Lung (tissue), 12 donors: Measurements from ENCODE around the gene BORCS6. TPM values are rescaled to one million over a fixed set of nuclear protein-coding genes. Genes with fewer than 3 reads are reported as not detected.
A peak's percentile ranks its signal among the peaks of the same experiment; 100 is the strongest.

Experiments used
- ATAC-seq: fragments of 200-7000 bp; cut with Tn5 transposase; one replicate; pipeline ENCODE4 v1.9.1; 2020; ENCODE audit warnings: moderate number of reproducible peaks; ENCODE audit not compliant: insufficient read depth, low FRiP score
- DNase-seq, 3 donors: peaks; one replicate each; pipeline ENCODE4 v3.0.0-alpha.2; 2013 to 2017
- H3K27ac ChIP-seq, 2 donors: one replicate each; pipeline ENCODE4 v1.5.1; 2013; ENCODE audit warnings: mild to moderate bottlenecking in 2 of 2, moderate library complexity in 2 of 2, control low read depth in 1 of 2, inconsistent platforms in 1 of 2, low read depth in 1 of 2, low read length in 1 of 2
- H3K27me3 ChIP-seq, 3 donors: one replicate each; pipeline ENCODE4 v1.5.1; 2013; ENCODE audit warnings: low read length in 2 of 3; ENCODE audit not compliant: control insufficient read depth in 3 of 3, insufficient read depth in 3 of 3
- H3K36me3 ChIP-seq, 4 donors: one replicate each; pipeline ENCODE4 v1.5.1; 2013; ENCODE audit warnings: low read length in 4 of 4, mild to moderate bottlenecking in 1 of 4, moderate library complexity in 1 of 4; ENCODE audit not compliant: control insufficient read depth in 4 of 4, insufficient read depth in 4 of 4
- H3K4me1 ChIP-seq, 5 donors: one replicate each; pipeline ENCODE4 v1.5.1; 2013; ENCODE audit warnings: low read length in 5 of 5, mild to moderate bottlenecking in 2 of 5, moderate library complexity in 1 of 5; ENCODE audit not compliant: control insufficient read depth in 5 of 5, insufficient read depth in 5 of 5
- H3K4me3 ChIP-seq: one replicate; pipeline ENCODE4 v1.5.1; 2013; ENCODE audit warnings: mild to moderate bottlenecking, control low read depth, moderate library complexity
- H3K9ac ChIP-seq, 2 donors: one replicate each; pipeline ENCODE4 v1.5.1; 2013; ENCODE audit warnings: low read length in 2 of 2, control low read depth in 1 of 2; ENCODE audit not compliant: insufficient read depth in 1 of 2
- H3K9me3 ChIP-seq, 4 donors: one replicate each; pipeline ENCODE4 v1.5.1; 2013; ENCODE audit warnings: low read length in 3 of 4, mild to moderate bottlenecking in 1 of 4, moderate library complexity in 1 of 4; ENCODE audit not compliant: control insufficient read depth in 4 of 4, insufficient read depth in 3 of 4
- WGBS, 2 donors: extraction: QIAGEN DNeasy Blood & Tissue Kit; methylation state at CpG; one replicate each; pipeline ENCODE4 v1.1.7; 2013; 5-methylcytosine and 5-hydroxymethylcytosine counted together
- polyA plus RNA-seq, 2 donors: library from polyadenylated mRNA; stranded (reverse); fragments of 200-250 nt; gene quantifications; one replicate each; pipeline ENCODE4 v1.2.1, GENCODE V29; 2013
- total RNA-seq, 2 donors: library from RNA; depleted of rRNA in 1 of 2; stranded (reverse); fragments of >200 nt in 1 of 2; gene quantifications; one replicate each; pipeline ENCODE4 v1.2.1, GENCODE V29; 2014 to 2021
- TF ChIP-seq, protein P1 (sequence below): IDR thresholded peaks from 2 replicates; pipeline ENCODE4 v1.5.1; 2012; ENCODE audit warnings: mild to moderate bottlenecking; ENCODE audit errors: control extremely low read depth, extremely low read depth
- donor health status: control.
- donor health status: control.
- donor health status: Bipolar disorder and iron deficiency.
- donor health status: healthy.
- donor health status: DM: yes; HTN: yes; CAD: no.

BORCS6 gene
- total and polyA plus RNA-seq, 4 donors, result 5.3 to 10.8 (median 8.0) TPM

DNA sequence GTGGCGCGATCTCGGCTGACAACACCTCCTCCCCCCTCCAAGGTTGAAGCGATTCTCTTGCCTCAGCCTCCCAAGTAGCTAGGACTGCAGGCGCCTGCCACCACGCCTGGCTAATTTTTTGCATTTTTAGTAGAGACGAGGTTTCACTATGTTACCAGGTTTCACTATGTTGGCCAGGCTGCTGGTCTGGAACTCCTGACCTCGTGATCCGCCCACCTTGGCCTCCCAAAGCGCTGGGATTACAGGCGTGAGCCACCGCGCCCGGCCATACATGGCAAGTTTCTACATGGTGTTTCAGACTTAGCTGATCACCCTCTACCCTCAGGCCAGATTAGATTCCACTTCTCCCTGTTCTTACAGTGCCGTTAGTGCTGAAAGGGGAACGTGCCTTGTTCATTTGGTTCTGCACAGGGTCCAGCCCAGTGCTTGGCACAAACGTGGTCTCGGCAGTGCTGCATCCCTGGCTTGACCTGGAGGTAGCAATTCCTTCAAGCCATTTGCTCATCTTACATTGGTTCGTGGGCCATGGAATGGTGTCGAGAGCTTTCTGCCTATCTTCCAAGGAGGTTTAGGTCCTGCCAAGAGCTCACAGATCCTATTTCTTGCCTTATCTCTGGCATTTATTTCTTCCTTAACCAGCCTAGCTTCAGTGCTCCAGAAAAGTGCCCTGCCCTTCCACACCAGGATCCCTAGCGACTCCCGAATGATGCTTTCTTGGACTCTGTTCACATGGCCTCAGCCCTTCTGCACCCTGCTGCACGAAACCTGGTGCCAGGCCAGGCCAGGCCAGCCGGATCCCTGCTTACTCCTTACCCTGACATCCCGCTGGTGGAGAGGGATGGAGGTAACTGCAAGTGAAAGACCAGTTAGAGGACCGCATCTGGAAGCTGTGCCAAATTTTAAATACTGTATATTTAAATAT, 35.2 kb upstream of the BORCS6 start:
- no peak for ATAC-seq
- peaks cover 2 to 23% (median 5%) of the 10 kb centered on the region in 5 donors for H3K4me1 ChIP-seq
- 94 to 95% methylated on average over 26 of the region's 26 CpGs for WGBS, 2 donors
- TF ChIP-seq, protein P1, sequence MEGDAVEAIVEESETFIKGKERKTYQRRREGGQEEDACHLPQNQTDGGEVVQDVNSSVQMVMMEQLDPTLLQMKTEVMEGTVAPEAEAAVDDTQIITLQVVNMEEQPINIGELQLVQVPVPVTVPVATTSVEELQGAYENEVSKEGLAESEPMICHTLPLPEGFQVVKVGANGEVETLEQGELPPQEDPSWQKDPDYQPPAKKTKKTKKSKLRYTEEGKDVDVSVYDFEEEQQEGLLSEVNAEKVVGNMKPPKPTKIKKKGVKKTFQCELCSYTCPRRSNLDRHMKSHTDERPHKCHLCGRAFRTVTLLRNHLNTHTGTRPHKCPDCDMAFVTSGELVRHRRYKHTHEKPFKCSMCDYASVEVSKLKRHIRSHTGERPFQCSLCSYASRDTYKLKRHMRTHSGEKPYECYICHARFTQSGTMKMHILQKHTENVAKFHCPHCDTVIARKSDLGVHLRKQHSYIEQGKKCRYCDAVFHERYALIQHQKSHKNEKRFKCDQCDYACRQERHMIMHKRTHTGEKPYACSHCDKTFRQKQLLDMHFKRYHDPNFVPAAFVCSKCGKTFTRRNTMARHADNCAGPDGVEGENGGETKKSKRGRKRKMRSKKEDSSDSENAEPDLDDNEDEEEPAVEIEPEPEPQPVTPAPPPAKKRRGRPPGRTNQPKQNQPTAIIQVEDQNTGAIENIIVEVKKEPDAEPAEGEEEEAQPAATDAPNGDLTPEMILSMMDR, result no peak
- no peak overlapping the region for H3K9ac ChIP-seq
- H3K36me3 ChIP-seq, result peaks cover 11 to 28% (median 14%) of the 10 kb centered on the region in 4 donors
- no peaks in the 10 kb centered on the region for H3K9me3 ChIP-seq
- DNase-seq, result no peak
- no peak overlapping the region for H3K27ac ChIP-seq
- H3K4me3 ChIP-seq, result no peak overlapping the region
- no peaks in the 10 kb centered on the region for H3K27me3 ChIP-seq

DNA sequence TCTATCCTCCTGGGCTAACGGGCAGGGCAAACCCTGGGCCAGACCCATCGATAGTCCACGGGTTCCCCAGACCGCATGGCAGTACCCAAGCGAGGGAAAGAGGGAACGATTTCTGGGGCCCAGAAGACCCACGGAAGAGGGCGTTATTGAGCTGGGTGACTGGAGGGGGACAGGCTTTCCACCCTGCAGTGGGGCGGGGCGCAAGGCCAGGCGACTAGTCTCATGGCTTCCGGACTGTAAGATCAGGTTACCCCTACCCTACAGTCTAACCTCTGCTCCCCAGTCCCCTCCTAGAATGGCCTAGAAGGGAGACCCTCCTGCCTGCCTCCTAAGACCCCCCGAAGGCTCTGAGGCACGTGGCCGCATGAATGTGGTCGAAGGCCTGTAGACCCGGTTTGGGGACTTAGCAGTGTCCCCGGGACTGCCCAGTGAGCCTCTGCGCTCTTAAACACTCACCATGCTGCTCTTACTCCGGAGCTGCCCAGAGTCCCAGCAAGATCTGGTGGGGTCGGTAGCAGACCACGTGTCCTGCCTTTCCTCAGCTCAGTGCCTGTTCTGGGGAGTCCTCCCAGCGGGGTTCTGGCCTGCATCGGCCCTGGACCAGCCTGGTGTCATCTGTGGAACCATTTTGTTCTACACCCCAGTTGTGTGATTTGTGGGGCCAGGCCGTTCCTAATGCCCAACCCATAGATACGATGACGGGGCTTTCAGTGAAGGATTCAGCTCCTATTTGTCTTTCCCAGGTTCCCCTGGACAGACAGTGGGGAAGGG, 33.6 kb upstream of the BORCS6 start:
- H3K27me3 ChIP-seq, result no peaks in the 10 kb centered on the region
- 11% methylated on average over 27 of the region's 27 CpGs for WGBS, 2 donors
- DNase-seq, result peak; percentile 72 to 77 (median 72)
- peak overlapping the region; percentile 96 to 98 for H3K27ac ChIP-seq
- no peak for ATAC-seq
- peak overlapping the region; percentile 27 for H3K4me3 ChIP-seq
- H3K9me3 ChIP-seq, result no peaks in the 10 kb centered on the region
- H3K9ac ChIP-seq, result peak overlapping the region; percentile 87 to 99
- H3K4me1 ChIP-seq, result peaks cover 2 to 23% (median 5%) of the 10 kb centered on the region in 5 donors
- TF ChIP-seq, protein P1, result no peak
- H3K36me3 ChIP-seq, result peaks cover 0 to 13% (median 3%) of the 10 kb centered on the region in 4 donors

DNA sequence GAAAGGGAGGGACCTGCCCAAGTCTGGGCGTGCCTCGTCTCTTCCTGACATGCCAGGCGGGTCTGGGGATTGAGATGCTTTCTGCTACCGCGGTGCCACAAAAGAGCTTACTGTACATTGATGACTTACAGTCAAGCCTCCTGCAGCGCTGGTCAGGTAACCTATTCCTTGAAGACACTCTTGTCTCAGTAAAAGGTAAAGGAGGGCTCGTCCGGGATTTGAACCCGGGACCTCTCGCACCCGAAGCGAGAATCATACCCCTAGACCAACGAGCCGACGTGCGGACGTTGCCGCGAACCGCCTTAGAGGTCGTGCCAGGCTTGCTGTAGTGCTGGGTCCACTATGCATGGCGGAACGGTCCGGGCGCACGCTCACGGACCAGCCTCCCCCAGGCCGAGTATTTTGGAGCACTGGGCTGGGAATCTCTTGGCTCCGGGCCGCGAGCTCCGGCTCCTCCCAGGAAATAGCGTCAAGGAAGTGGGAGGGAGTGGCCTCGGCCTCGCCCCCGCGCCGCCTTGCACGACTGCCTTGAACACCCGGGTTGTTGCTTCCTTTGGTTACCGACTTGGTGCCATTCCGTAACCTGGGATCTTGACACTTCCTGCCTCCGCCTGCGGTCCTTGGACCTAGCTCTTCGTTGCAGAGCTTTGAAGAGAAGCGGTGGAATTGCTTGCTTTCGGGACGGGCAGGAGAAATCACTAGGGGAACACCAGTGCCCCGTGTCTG, 32.8 kb upstream of the BORCS6 start:
- Histone ChIP-seq H3K4me3 (peak overlapping the region; percentile 14), H3K27ac (peak overlapping the region; percentile 96 to 98), H3K9me3 (no peaks in the 10 kb centered on the region), H3K27me3 (no peaks in the 10 kb centered on the region), H3K9ac (peak overlapping the region; percentile 87 to 99), H3K36me3 (peaks cover 0 to 6% (median 2%) of the 10 kb centered on the region in 4 donors), H3K4me1 (peaks cover 2 to 23% (median 5%) of the 10 kb centered on the region in 5 donors)
- peak; percentile 95 to 96 (median 96) for DNase-seq
- TF ChIP-seq, protein P1, result no peak
- WGBS, 2 donors, result 0% methylated on average over 49 of the region's 49 CpGs
- peak; percentile 70 for ATAC-seq
